Stimulated activated naive CD4-positive, alpha-beta T cell treated with Interleukin-2 at 50 U/mL for 16 hours (primary cell): ENCODE data around the gene ANKRD50.

Experiments
- DNase-seq: peaks from one replicate; lab custom pipeline; 2025; lab: John Stamatoyannopoulos, UW

Gene ANKRD50

GRCh38 chr4:124710015-124710741 is 2.4 kb downstream of the ANKRD50 start:
- no peak for DNase-seq

DNA sequence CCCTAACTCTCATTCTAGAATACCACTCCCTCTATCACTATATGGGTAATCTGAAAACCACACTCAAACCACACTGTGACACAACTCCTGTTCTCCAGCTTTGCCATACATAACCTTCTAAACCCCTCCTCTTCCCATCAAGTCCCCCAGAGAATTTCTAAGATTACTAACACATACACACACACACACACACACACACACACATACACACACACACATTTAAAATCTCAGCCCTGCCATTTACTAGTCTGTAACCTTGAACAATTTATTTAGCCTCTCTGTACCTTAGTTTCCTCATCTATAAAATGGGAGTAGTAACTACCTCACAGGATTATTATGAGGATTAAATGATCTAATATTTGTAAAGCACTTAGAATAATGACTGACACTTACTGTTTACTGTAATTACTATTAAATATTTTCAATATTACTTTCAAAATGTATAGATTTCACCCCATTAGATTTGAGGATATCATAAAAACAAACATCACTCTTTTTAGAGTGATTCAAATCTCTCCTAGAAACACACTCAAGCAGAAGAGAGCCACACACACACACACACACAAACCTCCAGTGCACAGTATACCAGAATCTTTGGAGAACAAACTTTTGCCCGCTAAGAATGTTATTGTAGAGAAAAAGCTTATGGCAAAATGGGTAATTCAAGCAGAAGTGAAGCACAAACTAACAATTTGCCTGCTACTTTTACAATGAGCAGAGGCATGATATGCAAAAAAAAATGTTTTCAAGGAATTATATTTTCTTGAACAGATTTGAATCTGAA is 3.8 kb downstream of the ANKRD50 start:
- DNase-seq: no peak

DNA sequence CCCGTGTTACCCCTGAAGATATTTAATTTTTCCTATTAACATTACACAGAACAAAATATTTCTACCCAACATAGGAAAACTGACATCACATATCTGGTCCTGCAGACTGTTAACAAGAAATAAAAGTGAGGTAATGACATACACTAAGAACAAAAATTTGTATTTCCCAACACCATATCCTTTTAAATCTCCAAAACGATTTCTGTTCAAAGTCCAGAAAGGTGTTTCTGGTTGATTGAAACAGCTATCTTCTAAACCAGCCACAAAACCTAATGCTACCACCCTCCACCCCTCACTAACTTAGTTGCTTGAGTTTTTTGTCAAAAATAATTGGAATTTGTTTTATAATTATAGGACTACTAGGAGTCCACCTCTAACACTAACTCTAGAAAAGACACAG is 7.1 kb downstream of the ANKRD50 start:
- no peak for DNase-seq

DNA sequence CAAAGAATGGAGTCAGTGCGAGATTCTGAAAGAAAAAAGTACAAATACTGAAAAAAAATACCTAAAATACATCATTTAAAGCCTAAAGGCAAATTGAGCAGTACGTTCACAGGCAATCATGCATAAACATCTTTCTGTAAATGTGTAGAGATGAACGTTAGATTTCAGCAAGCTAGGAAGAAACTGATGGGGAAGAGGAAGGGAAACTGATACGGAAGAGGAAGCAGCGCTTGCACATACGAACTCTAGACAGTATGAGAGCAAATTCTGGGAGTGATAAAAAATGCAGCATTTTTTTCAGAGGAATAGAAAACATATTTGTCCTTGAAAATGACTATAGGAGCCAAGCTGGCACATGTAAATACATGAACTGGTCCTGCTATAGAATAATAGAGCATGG is 9.4 kb downstream of the ANKRD50 start:
- no peak for DNase-seq

- DNase-seq: no peak
Measured at GRCh38 chr4:124697441-124697840, 15.1 kb downstream of the ANKRD50 start.

DNA sequence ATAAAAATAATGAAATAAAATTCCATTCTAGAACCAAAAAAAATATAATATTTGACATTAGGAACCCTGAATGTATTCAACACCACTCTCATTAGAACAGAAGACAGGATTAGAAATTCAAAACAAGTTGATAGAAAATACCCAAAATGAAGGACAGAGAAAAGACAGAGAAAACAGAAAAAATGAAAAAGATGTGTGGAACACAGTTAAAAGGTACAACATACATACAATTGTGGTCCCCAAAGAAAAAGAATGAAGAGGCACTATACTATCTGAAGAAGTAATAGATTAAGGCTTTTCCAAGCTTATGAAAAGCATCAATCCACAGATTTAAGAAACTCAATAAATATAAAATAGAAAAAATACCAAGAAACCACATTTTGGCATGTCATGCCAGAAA is 16.4 kb downstream of the ANKRD50 start:
- no peak for DNase-seq

- DNase-seq: no peak
Measured at GRCh38 chr4:124694946-124695598, 17.5 kb downstream of the ANKRD50 start.

DNA sequence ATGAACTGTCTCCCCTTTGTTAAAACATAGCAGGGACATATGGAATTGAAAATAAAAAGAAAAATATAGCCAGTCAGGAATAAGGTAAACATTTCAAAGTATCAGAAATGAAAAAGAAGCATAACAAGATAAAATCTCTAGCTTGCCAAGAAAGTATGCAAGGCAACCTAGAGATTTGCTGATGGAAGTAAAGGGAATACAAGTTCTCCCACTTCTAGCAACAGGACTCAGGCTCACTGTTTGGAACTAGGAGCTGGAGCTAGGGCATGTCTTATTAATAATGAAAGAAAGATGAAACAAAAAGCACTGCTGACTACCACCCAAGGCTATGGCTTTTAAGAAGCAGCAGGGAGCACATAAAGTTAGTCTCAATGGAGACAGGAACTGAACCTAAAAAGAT is 18.2 kb downstream of the ANKRD50 start:
- DNase-seq: no peak

DNA sequence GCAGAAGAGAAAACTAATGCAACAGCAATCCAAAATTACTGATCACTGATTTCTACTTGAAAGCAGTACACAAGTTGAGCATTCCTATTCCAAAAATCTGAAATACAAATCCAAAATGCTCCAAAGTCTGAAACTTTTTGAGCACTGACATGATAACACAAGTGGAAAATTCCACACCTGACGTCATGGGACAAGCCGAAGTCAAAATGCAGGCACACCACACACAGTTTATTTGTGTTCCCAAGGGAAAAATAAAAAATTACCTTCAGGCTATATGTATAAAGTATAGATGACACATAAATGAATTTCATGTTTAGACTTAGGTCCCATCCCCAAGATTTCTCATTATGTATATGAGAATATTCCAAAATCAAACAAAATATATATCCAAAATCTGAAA is 20.7 kb downstream of the ANKRD50 start:
- DNase-seq: no peak

- no peak for DNase-seq
Measured at GRCh38 chr4:124686279-124686678, 26.3 kb downstream of the ANKRD50 start.

- DNase-seq: no peak
Measured at GRCh38 chr4:124685851-124686250, 26.7 kb downstream of the ANKRD50 start.

GRCh38 chr4:124684301-124684700 is 28.2 kb downstream of the ANKRD50 start:
- DNase-seq: no peak

DNA sequence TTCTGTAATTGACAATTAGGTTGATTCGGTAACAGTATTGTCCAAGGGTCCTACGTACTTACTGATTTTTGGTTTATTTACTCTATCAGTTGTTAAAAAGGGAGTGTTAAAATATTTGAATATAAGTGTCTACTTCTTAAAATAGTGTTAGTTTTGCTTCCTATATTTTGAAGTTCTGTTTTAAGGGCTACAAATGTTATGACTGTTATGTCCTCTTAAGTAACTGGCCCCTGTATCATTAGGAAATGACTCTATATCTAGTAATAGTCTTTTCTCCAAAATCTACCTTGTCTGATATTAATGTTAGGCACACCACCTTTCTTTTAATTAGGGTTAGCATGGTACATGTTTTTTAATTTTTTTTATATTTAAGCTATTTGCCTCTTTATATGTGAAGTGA is 30.1 kb downstream of the ANKRD50 start:
- DNase-seq: no peak

- DNase-seq: no peak
Measured at GRCh38 chr4:124666496-124666895, 46.0 kb downstream of the ANKRD50 start.

- DNase-seq: no peak
Measured at GRCh38 chr4:124658795-124659194, 53.7 kb downstream of the ANKRD50 start.

GRCh38 chr4:124650614-124651013 is 61.9 kb downstream of the ANKRD50 start:
- DNase-seq: no peak

GRCh38 chr4:124647599-124647998 is 64.9 kb downstream of the ANKRD50 start:
- DNase-seq: no peak

DNA sequence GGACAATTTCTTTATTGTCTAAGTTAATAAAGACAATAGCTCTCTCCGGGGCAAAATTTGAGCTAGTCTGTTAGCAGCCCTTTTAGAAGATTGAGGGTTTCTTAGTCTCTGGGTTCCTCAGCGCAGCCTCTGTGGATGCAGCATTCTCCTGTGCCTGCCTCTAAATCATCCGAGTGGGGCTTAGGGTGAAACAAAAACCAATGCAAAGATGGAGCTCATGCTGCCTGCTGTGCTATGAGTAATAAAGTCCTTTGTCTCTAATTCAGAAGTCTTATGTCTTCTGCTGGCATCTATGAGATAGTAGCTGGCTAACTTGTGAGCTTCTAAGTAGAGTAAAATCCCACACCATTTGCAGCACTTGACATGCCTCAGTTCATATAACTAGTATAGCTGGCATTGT is 67.9 kb downstream of the ANKRD50 start:
- no peak for DNase-seq

- DNase-seq: no peak
Measured at GRCh38 chr4:124642846-124643245, 69.7 kb downstream of the ANKRD50 start.

DNA sequence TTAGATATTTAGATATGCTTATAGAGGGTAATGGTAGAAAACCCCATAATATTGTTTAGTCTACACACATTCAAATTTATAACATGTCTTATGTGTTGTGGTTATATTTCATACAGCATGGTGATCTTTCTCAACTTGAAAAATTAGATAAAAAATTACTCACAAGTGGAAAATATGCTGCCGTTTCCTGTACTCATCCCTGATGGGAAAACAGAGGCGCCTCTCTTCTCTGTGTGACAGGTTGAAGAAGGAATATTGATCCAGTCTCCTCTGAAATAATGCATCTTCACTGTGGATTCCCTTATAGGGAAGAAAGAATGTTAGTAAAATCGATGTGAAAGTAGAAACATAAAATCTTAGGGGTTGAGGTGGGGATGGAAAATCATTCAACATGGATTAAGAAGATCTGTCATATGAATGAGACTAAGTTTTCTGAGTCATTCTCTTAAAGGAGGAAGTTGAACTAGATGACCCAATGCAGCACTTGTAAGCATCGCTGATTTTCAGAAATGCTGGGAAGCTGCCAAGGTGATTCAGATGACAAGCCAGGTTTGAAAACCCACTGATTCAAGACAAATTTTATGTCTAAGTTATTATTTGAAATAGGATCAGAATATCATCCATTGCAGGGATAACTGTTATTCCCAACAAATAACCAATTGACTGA is 70.7 kb downstream of the ANKRD50 start:
- no peak for DNase-seq

GRCh38 chr4:124640022-124640730 is 72.4 kb downstream of the ANKRD50 start:
- no peak for DNase-seq

DNA sequence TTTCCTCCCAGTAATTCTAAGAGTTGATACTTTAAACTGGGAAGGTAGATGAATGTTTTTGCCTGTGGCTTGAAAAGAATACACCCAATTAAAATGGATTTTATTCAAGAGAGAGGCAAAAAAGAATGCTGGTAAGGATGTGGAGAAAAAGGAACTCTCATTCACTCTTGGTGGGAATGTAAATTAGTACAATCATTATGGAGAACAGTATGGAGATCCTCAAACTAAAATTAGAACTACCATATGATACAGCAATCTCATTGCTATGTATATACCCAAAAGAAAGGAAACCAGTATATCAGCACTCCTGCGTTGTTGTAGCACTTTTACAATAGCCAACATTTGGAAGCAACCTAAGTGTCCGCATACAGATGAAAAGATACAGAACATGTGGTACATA is 75.2 kb downstream of the ANKRD50 start:
- DNase-seq: no peak
